DND-41 (cell line): Measurements from ENCODE around the gene CHRNA9.

ENCODE experiments used
- EZH2 ChIP-seq: IDR thresholded peaks from 3 replicates; pipeline ENCODE4 v1.6.1; 2012; ENCODE audit warnings: borderline replicate concordance, low read depth, mild to moderate bottlenecking, moderate library complexity, low read length, inconsistent platforms; ENCODE audit not compliant: severe bottlenecking
- TF ChIP-seq, protein P1 (sequence below): IDR thresholded peaks from 2 replicates; pipeline ENCODE4 v1.5.1; 2012; ENCODE audit warnings: borderline replicate concordance, low read length, moderate library complexity, mild to moderate bottlenecking; ENCODE audit not compliant: poor library complexity, severe bottlenecking; ENCODE audit errors: extremely low read depth

DNA sequence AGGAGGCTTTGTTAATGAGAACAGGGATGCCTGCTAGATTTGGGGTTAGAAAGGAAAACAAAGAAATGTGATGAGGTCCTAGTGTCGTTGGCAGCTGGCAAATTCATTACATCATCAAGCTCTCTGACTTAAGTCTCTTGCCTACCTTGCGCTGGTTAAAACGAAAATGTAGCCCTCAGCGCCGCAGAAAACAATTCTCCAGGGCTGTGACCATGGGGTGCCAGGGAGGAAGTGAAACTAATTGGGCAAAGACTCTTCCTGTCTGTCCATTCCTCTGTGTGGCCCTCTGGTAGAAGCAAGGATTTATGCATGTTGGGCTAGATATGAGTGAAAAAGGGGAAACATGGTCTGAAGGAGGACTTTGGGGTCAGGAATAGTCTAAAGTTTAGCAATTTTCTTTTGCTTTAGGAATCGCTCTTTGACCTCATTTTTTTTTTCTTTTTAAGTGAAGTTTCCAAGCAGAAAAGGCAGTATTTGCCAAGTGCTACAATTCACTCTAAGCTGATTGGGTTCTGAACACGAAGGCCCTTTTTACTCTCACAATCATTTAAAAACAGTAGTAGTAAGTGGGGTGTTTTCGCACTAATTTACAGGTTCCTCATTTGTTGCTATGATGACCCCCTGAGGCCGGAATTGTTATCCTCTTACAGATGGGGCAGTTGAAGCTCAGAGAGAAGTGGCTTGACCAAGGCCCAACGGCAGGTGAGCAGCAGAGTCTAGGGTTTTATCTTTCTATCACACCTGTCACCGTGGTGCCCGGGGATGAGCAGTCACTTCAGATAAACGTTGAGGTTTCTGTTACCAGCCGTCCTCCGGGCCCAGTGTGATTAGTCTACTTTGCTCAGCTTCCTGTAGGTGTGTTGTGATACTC, 27.3 kb upstream of the CHRNA9 start:
- TF ChIP-seq, protein P1, sequence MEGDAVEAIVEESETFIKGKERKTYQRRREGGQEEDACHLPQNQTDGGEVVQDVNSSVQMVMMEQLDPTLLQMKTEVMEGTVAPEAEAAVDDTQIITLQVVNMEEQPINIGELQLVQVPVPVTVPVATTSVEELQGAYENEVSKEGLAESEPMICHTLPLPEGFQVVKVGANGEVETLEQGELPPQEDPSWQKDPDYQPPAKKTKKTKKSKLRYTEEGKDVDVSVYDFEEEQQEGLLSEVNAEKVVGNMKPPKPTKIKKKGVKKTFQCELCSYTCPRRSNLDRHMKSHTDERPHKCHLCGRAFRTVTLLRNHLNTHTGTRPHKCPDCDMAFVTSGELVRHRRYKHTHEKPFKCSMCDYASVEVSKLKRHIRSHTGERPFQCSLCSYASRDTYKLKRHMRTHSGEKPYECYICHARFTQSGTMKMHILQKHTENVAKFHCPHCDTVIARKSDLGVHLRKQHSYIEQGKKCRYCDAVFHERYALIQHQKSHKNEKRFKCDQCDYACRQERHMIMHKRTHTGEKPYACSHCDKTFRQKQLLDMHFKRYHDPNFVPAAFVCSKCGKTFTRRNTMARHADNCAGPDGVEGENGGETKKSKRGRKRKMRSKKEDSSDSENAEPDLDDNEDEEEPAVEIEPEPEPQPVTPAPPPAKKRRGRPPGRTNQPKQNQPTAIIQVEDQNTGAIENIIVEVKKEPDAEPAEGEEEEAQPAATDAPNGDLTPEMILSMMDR, result no peak
- TF ChIP-seq EZH2, result no peak
